ENCODE results near the gene LMX1A. TPM values are rescaled to one million over a fixed set of nuclear protein-coding genes. Genes with fewer than 3 reads are reported as not detected.

Gene LMX1A
- total and polyA plus RNA-seq, 2 donors (not counting 1 experiment from before 2014, with no cell fraction given) = not detected

DNA sequence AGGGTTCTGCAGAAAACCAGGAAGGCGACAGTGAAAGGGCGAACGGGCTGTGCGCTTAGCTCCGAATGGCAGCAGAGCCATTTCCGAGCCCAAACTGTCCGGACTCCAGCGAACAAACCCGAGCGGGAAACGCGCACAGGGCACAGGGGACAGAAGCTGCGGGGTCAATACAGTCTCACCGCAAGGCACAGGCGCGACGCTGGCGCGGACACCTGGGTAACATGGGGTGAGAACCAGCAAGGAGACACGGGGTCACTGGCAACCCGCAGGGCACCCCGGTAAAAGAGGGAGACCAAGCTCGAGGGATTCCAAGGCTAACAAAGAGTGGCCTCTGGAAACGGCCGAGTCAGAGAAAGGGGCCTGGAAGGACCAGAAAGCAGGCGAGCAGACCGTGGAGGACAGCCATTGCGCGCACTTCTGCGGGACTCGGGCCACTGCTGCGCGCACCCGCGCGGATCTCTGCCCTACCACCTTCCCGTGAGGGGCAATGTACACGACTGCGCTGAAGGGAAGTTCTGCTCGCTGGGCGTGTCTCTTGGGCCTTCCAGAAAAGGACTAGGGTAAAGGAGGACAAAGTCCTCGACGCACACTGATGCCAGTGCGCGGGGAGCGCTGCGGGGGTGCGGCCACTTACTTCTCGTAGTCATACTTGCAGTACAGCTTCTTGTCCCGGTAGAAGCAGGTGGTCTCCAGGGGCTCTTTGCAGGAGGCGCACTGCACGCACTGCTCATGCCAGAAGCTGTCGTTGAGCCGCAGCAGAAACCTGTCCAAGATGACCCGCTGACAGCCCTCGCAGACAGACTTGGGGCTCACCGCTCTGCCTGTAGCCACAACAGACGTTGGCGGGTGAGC is 3.8 kb downstream of the LMX1A start:
- Histone ChIP-seq H3K4me3 (ENCODE audit: control extremely low read depth in 1 of 5, extremely low read depth in 1 of 5, insufficient read depth in 1 of 5, low read depth in 2 of 5, low read length in 4 of 5) (no peak overlapping the region), H3K4me2 (replicated peaks; ENCODE audit: low read depth, low read length, poor library complexity, severe bottlenecking) (no peak overlapping the region), H3K9ac (ENCODE audit: low read length) (no peak overlapping the region), H2AFZ (ENCODE audit: insufficient read depth, low read depth, low read length, poor library complexity, severe bottlenecking) (no peak overlapping the region), H3K27ac (ENCODE audit: low read length in 2 of 2) (no peak overlapping the region), H3K27me3 (replicated peaks in 1 of 4; ENCODE audit: control extremely low read depth in 1 of 4, control insufficient read depth in 3 of 4, insufficient read depth in 4 of 4, low read length in 3 of 4) (peaks cover 0 to 57% (median 41%) of the 10 kb centered on the region in 4 experiments), H3K4me1 (ENCODE audit: control insufficient read depth in 2 of 2, insufficient read depth in 2 of 2, low read length in 2 of 2) (peaks cover 0 to 5% of the 10 kb centered on the region in 2 donors), H3K9me3 (ENCODE audit: control extremely low read depth in 1 of 3, control insufficient read depth in 2 of 3, insufficient read depth in 1 of 3, low read length in 2 of 3) (peaks cover 0 to 21% (median 0%) of the 10 kb centered on the region in 3 donors), H3K36me3 (replicated peaks in 1 of 2; ENCODE audit: control extremely low read depth in 1 of 2, control insufficient read depth in 1 of 2, extremely low read depth in 1 of 2, insufficient read depth in 2 of 2, low read length in 1 of 2) (no peaks in the 10 kb centered on the region), H3K79me2 (ENCODE audit: control insufficient read depth, insufficient read depth, low read length) (no peaks in the 10 kb centered on the region), H4K20me1 (ENCODE audit: control insufficient read depth, insufficient read depth, low read length, poor library complexity, severe bottlenecking) (no peaks in the 10 kb centered on the region)
- WGBS (ENCODE audit: insufficient coverage) = 8% methylated on average over 59 of the region's 59 CpGs
- Mint-ChIP-seq H3K27me3 (peaks cover 77% of the 10 kb centered on the region), H3K4me1 (peaks cover 5% of the 10 kb centered on the region), H3K4me3 (no peak overlapping the region), H3K9me3 (ENCODE audit: insufficient read depth) (no peaks in the 10 kb centered on the region), H3K27ac (no peak overlapping the region)
- TF ChIP-seq, protein P1, sequence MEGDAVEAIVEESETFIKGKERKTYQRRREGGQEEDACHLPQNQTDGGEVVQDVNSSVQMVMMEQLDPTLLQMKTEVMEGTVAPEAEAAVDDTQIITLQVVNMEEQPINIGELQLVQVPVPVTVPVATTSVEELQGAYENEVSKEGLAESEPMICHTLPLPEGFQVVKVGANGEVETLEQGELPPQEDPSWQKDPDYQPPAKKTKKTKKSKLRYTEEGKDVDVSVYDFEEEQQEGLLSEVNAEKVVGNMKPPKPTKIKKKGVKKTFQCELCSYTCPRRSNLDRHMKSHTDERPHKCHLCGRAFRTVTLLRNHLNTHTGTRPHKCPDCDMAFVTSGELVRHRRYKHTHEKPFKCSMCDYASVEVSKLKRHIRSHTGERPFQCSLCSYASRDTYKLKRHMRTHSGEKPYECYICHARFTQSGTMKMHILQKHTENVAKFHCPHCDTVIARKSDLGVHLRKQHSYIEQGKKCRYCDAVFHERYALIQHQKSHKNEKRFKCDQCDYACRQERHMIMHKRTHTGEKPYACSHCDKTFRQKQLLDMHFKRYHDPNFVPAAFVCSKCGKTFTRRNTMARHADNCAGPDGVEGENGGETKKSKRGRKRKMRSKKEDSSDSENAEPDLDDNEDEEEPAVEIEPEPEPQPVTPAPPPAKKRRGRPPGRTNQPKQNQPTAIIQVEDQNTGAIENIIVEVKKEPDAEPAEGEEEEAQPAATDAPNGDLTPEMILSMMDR (IDR thresholded peaks at IDR 0.05) = no peak
- TF ChIP-seq EZH2 (IDR thresholded peaks at IDR 0.05; ENCODE audit: borderline replicate concordance, insufficient read depth, low read depth, low read length, poor library complexity, severe bottlenecking) = no peak
- DNase-seq = no peak
- ATAC-seq (ENCODE audit: low read depth) = no peak
- ChIA-PET CTCF (interaction anchor here (1.9 kb wide), 1 partner anchor 15 kb away, joined by 6 read pairs; no protein-coding TSS in a partner anchor), POLR2A (no interaction called here)
- intact Hi-C loops (cut with micrococcal nuclease) = no loop called here

DNA sequence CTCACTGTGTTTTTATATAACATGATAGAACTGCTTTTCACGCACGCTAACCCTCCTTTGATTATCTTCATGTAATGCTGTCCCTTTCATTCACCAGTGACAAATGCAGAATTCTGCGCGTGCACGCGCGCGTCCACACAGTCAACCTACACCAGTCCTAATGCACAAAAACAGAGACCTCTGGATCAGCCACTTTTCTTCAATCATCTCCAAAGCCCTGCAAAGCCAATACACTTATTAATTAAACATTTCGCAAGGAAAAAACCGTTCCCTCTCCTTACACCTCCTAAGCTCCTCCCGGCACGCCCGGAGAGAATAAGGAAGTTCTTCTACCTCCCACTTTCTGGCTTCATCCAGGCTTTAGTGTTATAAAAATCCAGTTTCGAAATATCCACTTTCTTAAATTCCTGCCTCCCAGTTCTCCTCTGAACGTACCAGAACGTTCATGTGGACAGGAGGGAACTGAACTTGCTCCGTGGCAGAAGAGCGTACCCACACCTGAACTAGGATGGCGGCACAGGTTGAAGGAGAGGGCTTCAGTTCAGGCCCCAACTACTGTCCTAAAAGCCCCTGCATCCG is 4.6 kb downstream of the LMX1A start:
- ChIA-PET POLR2A (no interaction called here), CTCF (interaction anchor here (0.5 to 1.9 kb wide), 2 partner anchors 15 to 1080 kb away, joined by 5 to 6 read pairs; no protein-coding TSS in a partner anchor)
- Mint-ChIP-seq H3K27me3 (peaks cover 76% of the 10 kb centered on the region), H3K27ac (no peak overlapping the region), H3K4me1 (peaks cover 3% of the 10 kb centered on the region), H3K4me3 (no peak overlapping the region), H3K9me3 (ENCODE audit: insufficient read depth) (no peaks in the 10 kb centered on the region)
- no peak overlapping the region for H3K27ac ChIP-seq (ENCODE audit: low read length in 2 of 2)
- no peak for TF ChIP-seq EZH2 (IDR thresholded peaks at IDR 0.05; ENCODE audit: borderline replicate concordance, insufficient read depth, low read depth, low read length, poor library complexity, severe bottlenecking)
- TF ChIP-seq, protein P1 (IDR thresholded peaks at IDR 0.05) = no peak
- no peak for DNase-seq
- H3K79me2 ChIP-seq (ENCODE audit: control insufficient read depth, insufficient read depth, low read length) = no peaks in the 10 kb centered on the region
- no peak overlapping the region for H2AFZ ChIP-seq (ENCODE audit: insufficient read depth, low read depth, low read length, poor library complexity, severe bottlenecking)
- intact Hi-C loops (cut with micrococcal nuclease) = no loop called here
- H3K4me3 ChIP-seq (ENCODE audit: control extremely low read depth in 1 of 5, extremely low read depth in 1 of 5, insufficient read depth in 1 of 5, low read depth in 2 of 5, low read length in 4 of 5) = no peak overlapping the region
- H3K4me1 ChIP-seq (ENCODE audit: control insufficient read depth in 2 of 2, insufficient read depth in 2 of 2, low read length in 2 of 2) = peaks cover 0 to 5% of the 10 kb centered on the region in 2 donors
- peaks cover 0 to 21% (median 0%) of the 10 kb centered on the region in 3 donors for H3K9me3 ChIP-seq (ENCODE audit: control extremely low read depth in 1 of 3, control insufficient read depth in 2 of 3, insufficient read depth in 1 of 3, low read length in 2 of 3)
- H3K9ac ChIP-seq (ENCODE audit: low read length) = no peak overlapping the region
- H3K4me2 ChIP-seq (replicated peaks; ENCODE audit: low read depth, low read length, poor library complexity, severe bottlenecking) = no peak overlapping the region
- H4K20me1 ChIP-seq (ENCODE audit: control insufficient read depth, insufficient read depth, low read length, poor library complexity, severe bottlenecking) = no peaks in the 10 kb centered on the region
- peaks cover 0 to 50% (median 39%) of the 10 kb centered on the region in 4 experiments for H3K27me3 ChIP-seq (replicated peaks in 1 of 4; ENCODE audit: control extremely low read depth in 1 of 4, control insufficient read depth in 3 of 4, insufficient read depth in 4 of 4, low read length in 3 of 4)
- ATAC-seq (ENCODE audit: low read depth) = no peak
- no peaks in the 10 kb centered on the region for H3K36me3 ChIP-seq (replicated peaks in 1 of 2; ENCODE audit: control extremely low read depth in 1 of 2, control insufficient read depth in 1 of 2, extremely low read depth in 1 of 2, insufficient read depth in 2 of 2, low read length in 1 of 2)
- 6% methylated on average over 19 of the region's 20 CpGs for WGBS (ENCODE audit: insufficient coverage)

Data from B cell (primary cell).